C4-2B (cell line): ENCODE results near the gene IFT74.

Source experiments
- H3K27ac ChIP-seq: fragments of 450-650 bp; 2 replicates; pipeline ENCODE4 v1.5.1; 2017
- ZFX ChIP-seq: fragments of 450-650 bp; IDR thresholded peaks from 2 replicates; pipeline ENCODE4 v1.6.1; 2017
- TF ChIP-seq, protein P1 (sequence below): fragments of 450-650 bp; conservative IDR thresholded peaks from 2 replicates; pipeline ENCODE4 v1.5.1; 2017; ENCODE audit warnings: mild to moderate bottlenecking

Gene IFT74

DNA sequence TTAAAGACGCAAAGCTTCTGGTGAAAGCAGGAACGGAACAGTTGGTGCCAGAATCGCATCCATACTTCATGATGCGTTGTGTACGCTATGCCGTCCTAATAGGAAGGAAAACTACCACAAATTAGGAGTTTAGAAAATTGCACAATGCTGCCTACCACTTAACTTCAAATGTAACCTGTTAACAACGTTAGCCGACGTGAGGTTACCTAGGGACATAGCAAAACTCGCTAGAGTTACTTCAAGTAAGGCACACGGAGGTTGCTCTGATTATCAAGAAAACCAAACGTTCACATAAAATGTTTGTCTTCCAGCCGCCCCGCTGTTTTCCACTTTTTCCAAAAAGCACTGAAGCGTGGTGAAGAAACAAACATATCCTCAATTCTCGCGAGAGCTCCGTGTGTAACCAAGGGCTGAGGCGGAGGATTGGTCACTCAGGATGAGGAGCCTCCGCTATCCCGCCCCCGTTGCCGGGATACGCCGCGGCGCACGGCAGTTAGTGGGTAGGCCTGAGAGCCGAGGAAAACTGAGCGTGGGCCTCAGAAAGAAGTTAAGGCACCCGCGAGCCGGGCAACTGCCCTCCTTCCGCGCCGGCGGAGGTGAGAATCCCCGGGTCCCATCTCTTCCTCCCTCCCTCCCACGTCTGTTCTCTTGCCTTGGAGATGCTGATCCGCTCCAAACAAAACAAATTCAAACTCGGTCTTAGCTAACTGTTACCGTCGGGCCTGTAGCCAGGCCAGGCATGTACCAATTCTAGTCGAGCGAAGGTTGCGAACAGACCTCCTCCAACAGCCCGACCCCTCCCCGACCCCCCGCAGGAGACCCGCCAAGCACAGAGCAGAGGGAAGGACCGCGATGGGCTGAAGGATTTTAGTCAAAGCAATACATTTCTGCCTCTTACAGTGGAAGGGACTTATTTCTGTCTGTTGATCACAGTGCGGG lies at the start of gene IFT74:
TSS of gene IFT74 (plus strand) at position 492 of the 939 bp plus-strand sequence. CDS start 5,556 bp downstream, outside the sequence.
- TF ChIP-seq, protein P1, sequence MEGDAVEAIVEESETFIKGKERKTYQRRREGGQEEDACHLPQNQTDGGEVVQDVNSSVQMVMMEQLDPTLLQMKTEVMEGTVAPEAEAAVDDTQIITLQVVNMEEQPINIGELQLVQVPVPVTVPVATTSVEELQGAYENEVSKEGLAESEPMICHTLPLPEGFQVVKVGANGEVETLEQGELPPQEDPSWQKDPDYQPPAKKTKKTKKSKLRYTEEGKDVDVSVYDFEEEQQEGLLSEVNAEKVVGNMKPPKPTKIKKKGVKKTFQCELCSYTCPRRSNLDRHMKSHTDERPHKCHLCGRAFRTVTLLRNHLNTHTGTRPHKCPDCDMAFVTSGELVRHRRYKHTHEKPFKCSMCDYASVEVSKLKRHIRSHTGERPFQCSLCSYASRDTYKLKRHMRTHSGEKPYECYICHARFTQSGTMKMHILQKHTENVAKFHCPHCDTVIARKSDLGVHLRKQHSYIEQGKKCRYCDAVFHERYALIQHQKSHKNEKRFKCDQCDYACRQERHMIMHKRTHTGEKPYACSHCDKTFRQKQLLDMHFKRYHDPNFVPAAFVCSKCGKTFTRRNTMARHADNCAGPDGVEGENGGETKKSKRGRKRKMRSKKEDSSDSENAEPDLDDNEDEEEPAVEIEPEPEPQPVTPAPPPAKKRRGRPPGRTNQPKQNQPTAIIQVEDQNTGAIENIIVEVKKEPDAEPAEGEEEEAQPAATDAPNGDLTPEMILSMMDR: no peak
- TF ChIP-seq ZFX: peak; percentile 95
- H3K27ac ChIP-seq: peak within 1 kb of the TSS; percentile 81

DNA sequence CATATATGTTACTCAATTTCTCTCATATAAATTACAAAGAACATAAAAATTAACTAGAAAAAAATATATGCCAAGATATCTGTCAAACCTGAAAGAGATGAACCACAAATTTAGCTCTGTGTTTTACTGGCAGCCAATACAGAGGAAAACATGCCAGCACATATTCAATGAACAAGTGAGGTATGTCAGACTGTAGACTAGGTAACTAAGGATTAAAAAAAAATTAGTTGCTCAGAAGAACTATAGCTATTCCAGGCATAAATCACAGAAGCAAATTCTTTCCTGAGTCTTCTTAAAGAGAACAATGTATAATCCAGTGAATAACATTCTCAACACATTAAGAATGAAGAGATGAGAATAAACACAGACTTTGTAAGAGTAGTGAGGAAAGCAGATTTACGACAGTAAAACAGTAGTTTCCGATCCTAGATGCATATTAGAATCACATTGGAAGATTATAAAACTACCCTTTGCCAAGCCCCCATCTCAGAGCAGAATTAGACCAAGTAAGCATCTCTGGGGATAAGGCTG lies 43.0 kb upstream of the IFT74 start:
- H3K27ac ChIP-seq: no peak overlapping the region
- TF ChIP-seq, protein P1: no peak
- no peak for TF ChIP-seq ZFX

DNA sequence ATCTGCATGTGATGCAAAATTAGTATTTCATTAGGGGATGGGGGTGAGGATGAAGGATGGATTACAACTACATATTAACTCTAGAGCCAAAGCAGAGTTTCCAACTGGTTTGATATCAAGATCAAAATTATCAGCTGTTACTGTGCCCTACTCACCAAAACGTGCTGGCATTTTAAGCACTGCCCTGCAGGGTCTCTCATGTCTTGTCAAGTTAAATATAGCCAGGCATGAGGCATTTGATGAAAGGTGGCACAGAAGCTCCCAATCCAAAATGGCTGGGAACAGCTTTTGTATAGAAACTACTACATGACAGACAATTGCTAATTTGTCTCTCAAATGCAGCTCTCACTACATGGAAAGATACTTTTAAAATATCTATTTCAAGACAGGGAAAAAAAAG lies 36.5 kb upstream of the IFT74 start:
- TF ChIP-seq, protein P1: no peak
- TF ChIP-seq ZFX: no peak
- H3K27ac ChIP-seq: no peak overlapping the region

DNA sequence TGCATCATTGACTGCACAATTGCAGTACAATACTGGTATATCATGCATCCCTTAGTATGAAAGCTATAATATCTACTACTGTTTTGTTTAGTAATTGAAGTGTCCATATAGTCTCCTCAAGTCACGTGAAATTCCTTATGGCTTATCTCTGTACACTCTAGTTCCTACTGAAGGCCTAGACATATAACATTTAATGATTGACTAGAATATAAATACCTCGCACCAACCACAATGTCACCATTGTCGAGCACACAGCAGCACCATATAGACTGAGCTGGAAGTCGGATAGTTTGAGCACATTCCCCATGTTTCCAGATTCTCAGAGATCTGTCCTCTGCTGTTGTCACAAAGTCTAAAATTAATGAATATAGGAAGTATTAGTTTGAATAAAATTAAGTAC lies 30.6 kb upstream of the IFT74 start:
- TF ChIP-seq, protein P1: no peak
- no peak for TF ChIP-seq ZFX
- no peak overlapping the region for H3K27ac ChIP-seq

DNA sequence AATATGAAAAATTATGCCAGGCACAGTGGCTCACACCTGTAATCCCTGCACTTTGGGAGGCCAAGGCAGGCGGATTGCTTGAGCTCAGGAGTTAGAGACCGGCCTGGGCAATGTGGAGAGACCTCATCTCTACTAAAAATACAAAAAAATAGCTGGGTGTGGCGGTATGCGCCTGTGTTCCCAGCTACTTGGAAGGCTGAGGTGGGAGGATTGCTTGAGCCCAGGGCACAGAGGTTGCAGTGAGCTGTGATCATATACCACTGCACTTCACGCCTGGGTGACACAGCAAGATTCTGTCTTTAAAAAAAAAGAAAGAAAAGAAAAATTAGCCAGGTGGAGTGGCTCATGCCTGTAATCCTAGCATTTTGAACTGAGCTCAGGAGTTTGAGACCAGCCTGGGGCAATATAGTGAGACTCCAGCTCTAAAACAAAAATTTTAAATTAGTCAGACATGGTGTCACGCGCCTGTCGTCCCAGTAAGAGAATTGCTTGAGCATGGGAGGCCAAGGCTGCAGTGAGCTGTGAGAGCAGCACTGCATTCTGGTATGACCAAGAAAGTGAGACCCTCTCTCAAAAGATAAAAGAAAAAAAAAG lies 27.2 kb upstream of the IFT74 start:
- TF ChIP-seq ZFX: no peak
- TF ChIP-seq, protein P1: no peak
- H3K27ac ChIP-seq: no peak overlapping the region

DNA sequence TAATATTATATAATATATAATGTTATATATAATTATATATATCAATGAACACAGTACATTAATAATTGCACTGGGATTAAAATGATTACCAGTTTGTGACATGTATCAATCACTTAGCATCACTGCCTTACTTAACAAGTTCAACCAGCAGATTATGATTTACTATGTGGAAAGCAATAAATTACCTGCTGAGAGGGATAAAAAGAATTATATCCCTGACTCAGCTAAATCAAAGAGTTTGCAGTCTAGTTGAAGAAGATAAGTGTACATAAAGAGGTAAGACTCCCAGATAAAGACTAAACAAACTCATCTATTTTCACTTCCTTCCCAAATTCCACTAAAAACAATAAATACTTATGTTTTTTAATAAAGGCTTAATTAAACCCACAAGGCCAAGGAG lies 20.4 kb upstream of the IFT74 start:
- no peak for TF ChIP-seq ZFX
- TF ChIP-seq, protein P1: no peak

More for the DNA sequence above, 20.4 kb upstream of the IFT74 start:
- H3K27ac ChIP-seq: no peak overlapping the region
